HAP-1 (cell line): ENCODE data around the gene MFSD6L.
"Not testable (repeated sequence)": the region's sequence is repeated elsewhere in the genome, so short reads cannot be mapped to it uniquely, and the experiment has no call there.

Source experiments
- DNase-seq, 2 experiments: peaks; one replicate each; pipeline ENCODE4 v3.0.0-alpha.2; 2016 to 2020; ENCODE audit warnings: low spot score in 2 of 2
- H3K27me3 ChIP-seq: fragments of 250-450 bp; sonication (Bioruptor Pico); 2 replicates; pipeline ENCODE4 v1.5.1; 2020; ENCODE audit warnings: low read depth, mild to moderate bottlenecking, moderate library complexity
- H3K36me3 ChIP-seq: fragments of 250-450 bp; sonication (Bioruptor Pico); replicated peaks from 2 replicates; pipeline ENCODE4 v1.5.1; 2020; ENCODE audit warnings: mild to moderate bottlenecking
- H3K4me1 ChIP-seq: fragments of 250-450 bp; sonication (Bioruptor Pico); 2 replicates; pipeline ENCODE4 v1.5.1; 2020; ENCODE audit warnings: mild to moderate bottlenecking
- H3K4me3 ChIP-seq: fragments of 250-450 bp; sonication (Bioruptor Pico); 2 replicates; pipeline ENCODE4 v1.5.1; 2020; ENCODE audit warnings: mild to moderate bottlenecking, moderate library complexity
- H3K9me3 ChIP-seq: fragments of 250-450 bp; sonication (Bioruptor Pico); 2 replicates; pipeline ENCODE4 v1.5.1; 2020; ENCODE audit warnings: mild to moderate bottlenecking, moderate library complexity
- in situ Hi-C: fragments of 300-500 bp; cut with MboI; formaldehyde crosslinking; loops from 3 replicates; pipeline ENCODE4 v1.14.3; 2020; ENCODE audit warnings: low sequenced_read_pairs, inconsistent platforms, mixed read lengths

MFSD6L gene

GRCh38 chr17:8818047-8818446 lies 18.9 kb upstream of the MFSD6L start:
- H3K36me3 ChIP-seq = no peaks in the 10 kb centered on the region
- H3K4me3 ChIP-seq = no peak overlapping the region
- no peaks in the 10 kb centered on the region for H3K9me3 ChIP-seq
- H3K27me3 ChIP-seq = no peaks in the 10 kb centered on the region; the same call in 1 of the 2 replicates
- no peak for DNase-seq
- in situ Hi-C loops = no loop called here
- H3K4me1 ChIP-seq = no peaks in the 10 kb centered on the region

- Histone ChIP-seq H3K27me3 (no peaks in the 10 kb centered on the region), H3K36me3 (no peaks in the 10 kb centered on the region), H3K4me3 (no peak overlapping the region), H3K9me3 (peaks cover 2% of the 10 kb centered on the region; the same call in 1 of the 2 replicates), H3K4me1 (no peaks in the 10 kb centered on the region)
- no peak for DNase-seq
- in situ Hi-C loops = no loop called here
Measured at GRCh38 chr17:8806926-8807550, 7.9 kb upstream of the MFSD6L start.

- Histone ChIP-seq H3K36me3 (no peaks in the 10 kb centered on the region), H3K27me3 (no peaks in the 10 kb centered on the region), H3K9me3 (peaks cover 2% of the 10 kb centered on the region; the same call in 1 of the 2 replicates), H3K4me1 (no peaks in the 10 kb centered on the region), H3K4me3 (no peak overlapping the region)
- in situ Hi-C loops = no loop called here
- DNase-seq = no peak
Measured at GRCh38 chr17:8806253-8806925, 7.2 kb upstream of the MFSD6L start.

- H3K4me3 ChIP-seq, H3K4me1 ChIP-seq, H3K9me3 ChIP-seq, H3K36me3 ChIP-seq, H3K27me3 ChIP-seq, DNase-seq, in situ Hi-C loops: not testable (repeated sequence)
Measured at GRCh38 chr17:8805396-8805795, 6.2 kb upstream of the MFSD6L start.

GRCh38 chr17:8803531-8804420 lies 4.6 kb upstream of the MFSD6L start:
- in situ Hi-C loops = no loop called here
- Histone ChIP-seq H3K27me3 (no peaks in the 10 kb centered on the region), H3K4me3 (no peak overlapping the region), H3K4me1 (no peaks in the 10 kb centered on the region), H3K9me3 (no peaks in the 10 kb centered on the region), H3K36me3 (no peaks in the 10 kb centered on the region)
- no peak for DNase-seq

GRCh38 chr17:8801135-8801840 lies 2.1 kb upstream of the MFSD6L start:
- no peaks in the 10 kb centered on the region for H3K4me1 ChIP-seq
- no peak overlapping the region for H3K4me3 ChIP-seq
- H3K36me3 ChIP-seq = no peaks in the 10 kb centered on the region
- H3K9me3 ChIP-seq = no peaks in the 10 kb centered on the region
- in situ Hi-C loops = no loop called here
- DNase-seq = no peak
- no peaks in the 10 kb centered on the region for H3K27me3 ChIP-seq

GRCh38 chr17:8800656-8801055 lies 1.5 kb upstream of the MFSD6L start:
- H3K9me3 ChIP-seq = no peaks in the 10 kb centered on the region
- H3K27me3 ChIP-seq = no peaks in the 10 kb centered on the region
- no peaks in the 10 kb centered on the region for H3K4me1 ChIP-seq
- DNase-seq = no peak
- no peaks in the 10 kb centered on the region for H3K36me3 ChIP-seq
- in situ Hi-C loops = no loop called here
- H3K4me3 ChIP-seq = no peak overlapping the region

- in situ Hi-C loops = no loop called here
- Histone ChIP-seq H3K4me1 (no peaks in the 10 kb centered on the region), H3K4me3 (no peak overlapping the region)
Measured at GRCh38 chr17:8799570-8800212, 526 bp upstream of the MFSD6L start.

GRCh38 chr17:8798176-8798845 lies 854 bp downstream of the MFSD6L start:
- Histone ChIP-seq H3K27me3 (no peaks in the 10 kb centered on the region), H3K4me3 (no peak overlapping the region), H3K4me1 (no peaks in the 10 kb centered on the region)

More at GRCh38 chr17:8799570-8800212, 526 bp upstream of the MFSD6L start:
- H3K36me3 ChIP-seq = no peaks in the 10 kb centered on the region
- H3K9me3 ChIP-seq = no peaks in the 10 kb centered on the region
- DNase-seq = no peak
- H3K27me3 ChIP-seq = no peaks in the 10 kb centered on the region

GRCh38 chr17:8797621-8798175 lies 1.5 kb downstream of the MFSD6L start:
- Histone ChIP-seq H3K4me3 (no peak overlapping the region), H3K9me3 (no peaks in the 10 kb centered on the region), H3K36me3 (no peaks in the 10 kb centered on the region), H3K4me1 (no peaks in the 10 kb centered on the region), H3K27me3 (no peaks in the 10 kb centered on the region)
- no peak for DNase-seq
- in situ Hi-C loops = no loop called here

More at GRCh38 chr17:8798176-8798845, 854 bp downstream of the MFSD6L start:
- in situ Hi-C loops = no loop called here
- Histone ChIP-seq H3K9me3 (no peaks in the 10 kb centered on the region), H3K36me3 (no peaks in the 10 kb centered on the region)
- DNase-seq = no peak

GRCh38 chr17:8794636-8795035 lies 4.5 kb downstream of the MFSD6L start:
- H3K4me1 ChIP-seq = no peaks in the 10 kb centered on the region
- no peak for DNase-seq
- no peaks in the 10 kb centered on the region for H3K27me3 ChIP-seq
- H3K9me3 ChIP-seq = peaks cover 3% of the 10 kb centered on the region; the same call in 1 of the 2 replicates
- no peak overlapping the region for H3K4me3 ChIP-seq
- in situ Hi-C loops = no loop called here
- H3K36me3 ChIP-seq = no peaks in the 10 kb centered on the region

- Histone ChIP-seq H3K4me1 (no peaks in the 10 kb centered on the region), H3K4me3 (no peak overlapping the region), H3K27me3 (no peaks in the 10 kb centered on the region), H3K9me3 (peaks cover 3% of the 10 kb centered on the region; the same call in 1 of the 2 replicates), H3K36me3 (no peaks in the 10 kb centered on the region)
- no peak for DNase-seq
- in situ Hi-C loops = no loop called here
Measured at GRCh38 chr17:8793649-8794048, 5.5 kb downstream of the MFSD6L start.
